GM13976 (cell line): Measurements from ENCODE around the gene BCAS3.

Experiments used
- DNase-seq: peaks from one replicate; pipeline ENCODE4 v3.0.0; 2012; ENCODE audit warnings: low spot score
- in situ Hi-C: fragments of 300-500 bp; cut with MboI; formaldehyde crosslinking; loops from one replicate; pipeline ENCODE4 v1.12.0; 2022; ENCODE audit warnings: low sequenced_read_pairs, mixed read lengths, inconsistent platforms; ENCODE audit not compliant: unreplicated experiment
- TF ChIP-seq, protein P1 (sequence below): IDR thresholded peaks from 2 replicates; pipeline ENCODE4 v1.5.1; 2012; ENCODE audit warnings: borderline replicate concordance, mild to moderate bottlenecking; ENCODE audit not compliant: insufficient read depth; ENCODE audit errors: extremely low read depth, missing control alignments, control extremely low read depth

Gene BCAS3

DNA sequence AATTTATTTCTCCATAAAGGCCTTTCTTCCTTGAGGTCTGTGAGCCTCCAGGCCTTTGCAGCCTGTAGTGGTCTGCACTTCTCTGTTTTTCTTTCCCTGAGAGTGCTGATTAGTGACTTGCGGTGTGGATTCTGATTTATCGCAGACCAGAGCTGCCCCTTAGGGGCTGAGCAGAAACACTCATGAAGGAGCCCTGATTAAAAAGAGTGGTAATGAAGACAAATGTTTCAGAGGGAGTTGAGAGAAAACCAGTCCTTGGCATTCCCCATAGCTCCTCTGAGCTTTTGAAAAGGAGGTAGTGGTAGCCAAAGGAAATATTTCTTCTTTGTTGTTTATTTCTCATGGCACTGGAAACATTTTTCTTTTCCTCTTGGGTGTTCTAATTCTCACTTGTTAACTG lies 453.9 kb downstream of the BCAS3 start:
- DNase-seq, result no peak
- TF ChIP-seq, protein P1, sequence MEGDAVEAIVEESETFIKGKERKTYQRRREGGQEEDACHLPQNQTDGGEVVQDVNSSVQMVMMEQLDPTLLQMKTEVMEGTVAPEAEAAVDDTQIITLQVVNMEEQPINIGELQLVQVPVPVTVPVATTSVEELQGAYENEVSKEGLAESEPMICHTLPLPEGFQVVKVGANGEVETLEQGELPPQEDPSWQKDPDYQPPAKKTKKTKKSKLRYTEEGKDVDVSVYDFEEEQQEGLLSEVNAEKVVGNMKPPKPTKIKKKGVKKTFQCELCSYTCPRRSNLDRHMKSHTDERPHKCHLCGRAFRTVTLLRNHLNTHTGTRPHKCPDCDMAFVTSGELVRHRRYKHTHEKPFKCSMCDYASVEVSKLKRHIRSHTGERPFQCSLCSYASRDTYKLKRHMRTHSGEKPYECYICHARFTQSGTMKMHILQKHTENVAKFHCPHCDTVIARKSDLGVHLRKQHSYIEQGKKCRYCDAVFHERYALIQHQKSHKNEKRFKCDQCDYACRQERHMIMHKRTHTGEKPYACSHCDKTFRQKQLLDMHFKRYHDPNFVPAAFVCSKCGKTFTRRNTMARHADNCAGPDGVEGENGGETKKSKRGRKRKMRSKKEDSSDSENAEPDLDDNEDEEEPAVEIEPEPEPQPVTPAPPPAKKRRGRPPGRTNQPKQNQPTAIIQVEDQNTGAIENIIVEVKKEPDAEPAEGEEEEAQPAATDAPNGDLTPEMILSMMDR, result no peak
- in situ Hi-C loops, result no loop called here

- in situ Hi-C loops, result no loop called here
- TF ChIP-seq, protein P1, result no peak
- no peak for DNase-seq
These were observed 454.9 kb downstream of the BCAS3 start for GRCh38 chr17:61132524-61132923.

- in situ Hi-C loops, result no loop called here
- TF ChIP-seq, protein P1, result no peak
- no peak for DNase-seq
These were observed 456.2 kb downstream of the BCAS3 start for GRCh38 chr17:61133853-61134252.

GRCh38 chr17:61134551-61135235 lies 457.0 kb downstream of the BCAS3 start:
- in situ Hi-C loops, result no loop called here
- TF ChIP-seq, protein P1, result no peak
- no peak for DNase-seq

- TF ChIP-seq, protein P1, result no peak
- DNase-seq, result no peak
- in situ Hi-C loops, result no loop called here
These were observed 458.1 kb downstream of the BCAS3 start for GRCh38 chr17:61135782-61136181.

- in situ Hi-C loops, result no loop called here
- TF ChIP-seq, protein P1, result no peak
- DNase-seq, result no peak
These were observed 458.6 kb downstream of the BCAS3 start for GRCh38 chr17:61136296-61136695.
